Activated naive CD8-positive, alpha-beta T cell treated with anti-CD3 and anti-CD28 coated beads, Interleukin-2, amount 10 ng/mL, durations not matched to agents 7 days and 5 days (primary cell): Measurements from ENCODE around the gene MAP3K6. TPM values are rescaled to one million over a fixed set of nuclear protein-coding genes. Genes with fewer than 3 reads are reported as not detected.

ENCODE experiments used
- ATAC-seq: fragments of 150-1000 bp; cut with Tn5 transposase; one replicate; pipeline ENCODE4 v1.10.0; 2021; ENCODE audit warnings: low read depth, moderate library complexity
- POLR2A ChIA-PET: fragments of 350-600 bp; sonication (Branson Sonifier 250); formaldehyde crosslinking; loops from one replicate; lab custom pipeline; 2021; ENCODE audit warnings: antibody characterized with exemption; lab: Charles Lee
- DNase-seq: peaks from one replicate; pipeline ENCODE4 v3.0.0; 2021
- H3K27ac Mint-ChIP-seq: one replicate; pipeline ENCODE4 v1.8.0; 2022; ENCODE audit warnings: mild to moderate bottlenecking, mixed read lengths
- H3K27me3 Mint-ChIP-seq: one replicate; pipeline ENCODE4 v1.8.0; 2022; ENCODE audit warnings: mild to moderate bottlenecking, moderate library complexity, mixed read lengths
- H3K36me3 Mint-ChIP-seq: one replicate; pipeline ENCODE4 v1.8.0; 2021; ENCODE audit warnings: mild to moderate bottlenecking, mixed read lengths
- H3K4me1 Mint-ChIP-seq: one replicate; pipeline ENCODE4 v1.8.0; 2021; ENCODE audit warnings: mixed read lengths
- H3K4me3 Mint-ChIP-seq: one replicate; pipeline ENCODE4 v1.8.0; 2022; ENCODE audit warnings: mild to moderate bottlenecking, moderate library complexity, mixed read lengths
- H3K9me3 Mint-ChIP-seq: one replicate; pipeline ENCODE4 v1.8.0; 2021; ENCODE audit warnings: mixed read lengths
- total RNA-seq, 2 experiments: library from RNA; stranded (reverse); gene quantifications; one replicate each; pipeline ENCODE4 v1.2.3, GENCODE V29; 2021

The MAP3K6 gene
- total RNA-seq, 2 experiments from 2014 or later = 8.6 to 9.0 TPM

- Mint-ChIP-seq H3K4me1 (peaks cover 26% of the 10 kb centered on the region), H3K27ac (peak overlapping the region; percentile 89)
- DNase-seq = no peak
Observed at GRCh38 chr1:27322569-27323240, 44.1 kb downstream of the MAP3K6 start.

GRCh38 chr1:27321813-27322568, 44.8 kb downstream of the MAP3K6 start, which contains the start of gene TMEM222:
Gene TMEM222 (plus strand): TSS chr1:27322163. CDS start chr1:27322198, 35 bp downstream.
- H3K4me1 Mint-ChIP-seq = peaks cover 26% of the 10 kb centered on the region
- H3K36me3 Mint-ChIP-seq = peaks cover 13% of the 10 kb centered on the region
- no peaks in the 10 kb centered on the region for H3K9me3 Mint-ChIP-seq
- ATAC-seq (peak; percentile 96), DNase-seq (peak; percentile 98)
- POLR2A ChIA-PET = interaction anchor here (1.4 kb wide), 2 partner anchors 13 to 20 kb away, joined by 4 to 14 read pairs; partner anchors contain the start of gene SYTL1
- H3K27ac Mint-ChIP-seq = peak within 1 kb of the TSS; percentile 89
- H3K27me3 Mint-ChIP-seq = peaks cover 6% of the 10 kb centered on the region
- H3K4me3 Mint-ChIP-seq = peak within 1 kb of the TSS; percentile 98

More at GRCh38 chr1:27322569-27323240, 44.1 kb downstream of the MAP3K6 start:
- Mint-ChIP-seq H3K4me3 (peak overlapping the region; percentile 98), H3K9me3 (no peaks in the 10 kb centered on the region), H3K36me3 (peaks cover 13% of the 10 kb centered on the region), H3K27me3 (peaks cover 4% of the 10 kb centered on the region)
- no peak for ATAC-seq
- POLR2A ChIA-PET = interaction anchor here (0.6 to 1.4 kb wide), 7 partner anchors 13 to 340 kb away, joined by 3 to 14 read pairs (median 4); partner anchors contain the start of gene SYTL1

- peaks cover 14% of the 10 kb centered on the region for H3K4me1 Mint-ChIP-seq
- peaks cover 4% of the 10 kb centered on the region for H3K36me3 Mint-ChIP-seq
- no peak for DNase-seq
- H3K9me3 Mint-ChIP-seq = no peaks in the 10 kb centered on the region
- POLR2A ChIA-PET = interaction anchor here (0.7 to 1.0 kb wide), 2 partner anchors 14 to 31 kb away, joined by 3 to 4 read pairs; no protein-coding TSS in a partner anchor
- ATAC-seq = no peak
- H3K27ac Mint-ChIP-seq = no peak overlapping the region
- peaks cover 11% of the 10 kb centered on the region for H3K27me3 Mint-ChIP-seq
- H3K4me3 Mint-ChIP-seq = no peak overlapping the region
Observed at GRCh38 chr1:27318596-27318995, 48.2 kb downstream of the MAP3K6 start.

- Mint-ChIP-seq H3K4me1 (peaks cover 11% of the 10 kb centered on the region), H3K36me3 (peaks cover 3% of the 10 kb centered on the region), H3K27ac (peak overlapping the region; percentile 51), H3K4me3 (no peak overlapping the region), H3K9me3 (no peaks in the 10 kb centered on the region), H3K27me3 (peaks cover 11% of the 10 kb centered on the region)
- no peak for DNase-seq
- no peak for ATAC-seq
- POLR2A ChIA-PET = interaction anchor here (1.0 kb wide), 1 partner anchor 14 kb away, joined by 4 read pairs; no protein-coding TSS in a partner anchor
Observed at GRCh38 chr1:27318136-27318535, 48.6 kb downstream of the MAP3K6 start.

- H3K27ac Mint-ChIP-seq = no peak overlapping the region
- POLR2A ChIA-PET = interaction anchor here (0.6 to 1.5 kb wide), 2 partner anchors 25 to 218 kb away, joined by 4 to 5 read pairs; partner anchors contain the start of gene SYTL1
- H3K27me3 Mint-ChIP-seq = peaks cover 15% of the 10 kb centered on the region
Observed at GRCh38 chr1:27316860-27317259, 49.9 kb downstream of the MAP3K6 start.

GRCh38 chr1:27314737-27315136, 52.0 kb downstream of the MAP3K6 start:
- Mint-ChIP-seq H3K9me3 (no peaks in the 10 kb centered on the region), H3K36me3 (no peaks in the 10 kb centered on the region), H3K4me1 (peaks cover 5% of the 10 kb centered on the region), H3K4me3 (no peak overlapping the region), H3K27me3 (peaks cover 15% of the 10 kb centered on the region), H3K27ac (no peak overlapping the region)
- POLR2A ChIA-PET = interaction anchor here (0.7 kb wide), 1 partner anchor 28 kb away, joined by 3 read pairs; no protein-coding TSS in a partner anchor
- DNase-seq (no peak), ATAC-seq (no peak)

More at GRCh38 chr1:27316860-27317259, 49.9 kb downstream of the MAP3K6 start:
- Mint-ChIP-seq H3K4me3 (no peak overlapping the region), H3K9me3 (no peaks in the 10 kb centered on the region), H3K4me1 (peaks cover 8% of the 10 kb centered on the region), H3K36me3 (no peaks in the 10 kb centered on the region)
- DNase-seq = no peak
- no peak for ATAC-seq

- peaks cover 5% of the 10 kb centered on the region for H3K4me1 Mint-ChIP-seq
- H3K27me3 Mint-ChIP-seq = peaks cover 15% of the 10 kb centered on the region
- POLR2A ChIA-PET = interaction anchor here (0.7 kb wide), 1 partner anchor 28 kb away, joined by 3 read pairs; no protein-coding TSS in a partner anchor
- no peak overlapping the region for H3K4me3 Mint-ChIP-seq
- H3K36me3 Mint-ChIP-seq = no peaks in the 10 kb centered on the region
- H3K27ac Mint-ChIP-seq = no peak overlapping the region
- H3K9me3 Mint-ChIP-seq = no peaks in the 10 kb centered on the region
- DNase-seq (no peak), ATAC-seq (no peak)
Observed at GRCh38 chr1:27314169-27314568, 52.6 kb downstream of the MAP3K6 start.

GRCh38 chr1:27307874-27308598, 58.7 kb downstream of the MAP3K6 start:
- Mint-ChIP-seq H3K4me1 (no peaks in the 10 kb centered on the region), H3K36me3 (no peaks in the 10 kb centered on the region), H3K9me3 (no peaks in the 10 kb centered on the region), H3K27ac (no peak overlapping the region), H3K27me3 (peaks cover 4% of the 10 kb centered on the region), H3K4me3 (no peak overlapping the region)
- no peak for DNase-seq
- no peak for ATAC-seq
- POLR2A ChIA-PET = no interaction called here

GRCh38 chr1:27306892-27307761, 59.6 kb downstream of the MAP3K6 start:
- H3K4me3 Mint-ChIP-seq = no peak overlapping the region
- no peaks in the 10 kb centered on the region for H3K36me3 Mint-ChIP-seq
- POLR2A ChIA-PET = no interaction called here
- ATAC-seq = peak; percentile 26
- no peak overlapping the region for H3K27ac Mint-ChIP-seq
- no peak for DNase-seq
- H3K27me3 Mint-ChIP-seq = no peaks in the 10 kb centered on the region
- no peaks in the 10 kb centered on the region for H3K9me3 Mint-ChIP-seq
- no peaks in the 10 kb centered on the region for H3K4me1 Mint-ChIP-seq

- Mint-ChIP-seq H3K4me3 (no peak overlapping the region), H3K4me1 (no peaks in the 10 kb centered on the region), H3K36me3 (no peaks in the 10 kb centered on the region), H3K27me3 (no peaks in the 10 kb centered on the region), H3K9me3 (no peaks in the 10 kb centered on the region), H3K27ac (no peak overlapping the region)
- no peak for ATAC-seq
- POLR2A ChIA-PET = no interaction called here
- no peak for DNase-seq
Observed at GRCh38 chr1:27306071-27306470, 60.7 kb downstream of the MAP3K6 start.
